AG04450 (cell line): Measurements from ENCODE around the gene FAM72A. TPM values are rescaled to one million over a fixed set of nuclear protein-coding genes. Genes with fewer than 3 reads are reported as not detected.
"Not testable (repeated sequence)": the region's sequence is repeated elsewhere in the genome, so short reads cannot be mapped to it uniquely, and the experiment has no call there.

ENCODE experiments used
- CTCF ChIA-PET: fragments of 300-600, 350-600 bp; formaldehyde crosslinking; extraction: SDS; loops from one replicate; lab custom pipeline; 2022; ENCODE audit warnings: antibody characterized with exemption, inconsistent platforms; lab: Charles Lee
- POLR2A ChIA-PET: fragments of 350-600 bp; formaldehyde crosslinking; extraction: SDS; loops from one replicate; lab custom pipeline; 2021; ENCODE audit warnings: antibody characterized with exemption, inconsistent platforms; lab: Yijun Ruan, JAX
- DNase-seq: peaks from one replicate; pipeline ENCODE4 v3.0.0-alpha.2; 2011; ENCODE audit warnings: low read depth, low spot score
- H3K27ac ChIP-seq: one replicate; pipeline ENCODE4 v1.5.1; 2012; ENCODE audit warnings: low read depth, low read length, control low read depth
- H3K27me3 ChIP-seq: one replicate; pipeline ENCODE4 v1.6.0; 2012; ENCODE audit warnings: low read length; ENCODE audit not compliant: control insufficient read depth, insufficient read depth
- H3K4me3 ChIP-seq: 2 replicates; pipeline ENCODE4 v1.5.1; 2011; ENCODE audit warnings: mild to moderate bottlenecking, low read depth, low read length, control low read depth
- H3K9me3 ChIP-seq: 2 replicates; pipeline ENCODE4 v1.5.1; 2012; ENCODE audit warnings: low read length; ENCODE audit not compliant: control insufficient read depth, insufficient read depth
- polyA plus RNA-seq: library from polyadenylated mRNA; depleted of rRNA; stranded (reverse); fragments of >200 nt; gene quantifications from 2 replicates; pipeline ENCODE4 v1.2.3, GENCODE V29; 2011

FAM72A gene
- polyA plus RNA-seq, 1 experiment = 3.5 TPM

GRCh38 chr1:206204871-206205270, 2.2 kb upstream of the FAM72A start:
- POLR2A ChIA-PET, H3K27me3 ChIP-seq, H3K27ac ChIP-seq, H3K9me3 ChIP-seq, DNase-seq, CTCF ChIA-PET: not testable (repeated sequence)
- peak overlapping the region; percentile 51 for H3K4me3 ChIP-seq

GRCh38 chr1:206204159-206204511, 1.5 kb upstream of the FAM72A start:
- DNase-seq, CTCF ChIA-PET, H3K27me3 ChIP-seq, H3K27ac ChIP-seq, H3K9me3 ChIP-seq, POLR2A ChIA-PET: not testable (repeated sequence)
- peak overlapping the region; percentile 59 for H3K4me3 ChIP-seq

GRCh38 chr1:206203364-206204158, 922 bp upstream of the FAM72A start, which contains the start of gene SRGAP2:
TSS of gene SRGAP2 (plus strand) at chr1:206203541. CDS start at chr1:206205971, 2,430 bp downstream.
- H3K9me3 ChIP-seq, CTCF ChIA-PET, POLR2A ChIA-PET, H3K27me3 ChIP-seq: not testable (repeated sequence)
- DNase-seq = peak; percentile 16
- Histone ChIP-seq H3K27ac (peak within 1 kb of the TSS; percentile 65), H3K4me3 (peak within 1 kb of the TSS; percentile 59)

- POLR2A ChIA-PET, DNase-seq, H3K27me3 ChIP-seq, H3K9me3 ChIP-seq, H3K4me3 ChIP-seq, CTCF ChIA-PET, H3K27ac ChIP-seq: not testable (repeated sequence)
These were observed 5.8 kb downstream of the FAM72A start for GRCh38 chr1:206196748-206197424.

GRCh38 chr1:206195182-206195581, 7.5 kb downstream of the FAM72A start:
- POLR2A ChIA-PET, H3K27me3 ChIP-seq, H3K4me3 ChIP-seq, CTCF ChIA-PET, H3K9me3 ChIP-seq, DNase-seq, H3K27ac ChIP-seq: not testable (repeated sequence)

GRCh38 chr1:206186826-206187225, 15.8 kb downstream of the FAM72A start:
- POLR2A ChIA-PET, DNase-seq, H3K9me3 ChIP-seq, H3K27me3 ChIP-seq, H3K27ac ChIP-seq, H3K4me3 ChIP-seq, CTCF ChIA-PET: not testable (repeated sequence)

GRCh38 chr1:206185778-206186177, 16.9 kb downstream of the FAM72A start:
- H3K4me3 ChIP-seq, CTCF ChIA-PET, DNase-seq, H3K9me3 ChIP-seq, POLR2A ChIA-PET, H3K27me3 ChIP-seq, H3K27ac ChIP-seq: not testable (repeated sequence)

GRCh38 chr1:206183788-206184187, 18.9 kb downstream of the FAM72A start:
- H3K27ac ChIP-seq, H3K4me3 ChIP-seq, H3K9me3 ChIP-seq, CTCF ChIA-PET, POLR2A ChIA-PET, H3K27me3 ChIP-seq, DNase-seq: not testable (repeated sequence)

GRCh38 chr1:206182368-206183317, 20.0 kb downstream of the FAM72A start:
- CTCF ChIA-PET, H3K27ac ChIP-seq, POLR2A ChIA-PET: not testable (repeated sequence)

GRCh38 chr1:206179666-206180065, 23.0 kb downstream of the FAM72A start:
- CTCF ChIA-PET, POLR2A ChIA-PET, H3K9me3 ChIP-seq, H3K27me3 ChIP-seq, H3K27ac ChIP-seq, H3K4me3 ChIP-seq, DNase-seq: not testable (repeated sequence)

More at GRCh38 chr1:206182368-206183317, 20.0 kb downstream of the FAM72A start:
- H3K9me3 ChIP-seq, DNase-seq, H3K4me3 ChIP-seq, H3K27me3 ChIP-seq: not testable (repeated sequence)
